Colonic mucosa (tissue), 4 donors: ENCODE data around the gene STAMBP. TPM values are rescaled to one million over a fixed set of nuclear protein-coding genes. Genes with fewer than 3 reads are reported as not detected.

Experiments
- DNase-seq: peaks from one replicate; pipeline ENCODE4 v3.0.0-alpha.2; 2020
- H3K27ac ChIP-seq: fragments of 200-600 bp; one replicate; pipeline ENCODE4 v1.8.0; 2021
- H3K27me3 ChIP-seq: fragments of 200-600 bp; one replicate; pipeline ENCODE4 v1.8.0; 2021
- H3K36me3 ChIP-seq: fragments of 200-600 bp; one replicate; pipeline ENCODE4 v1.8.0; 2021
- H3K4me1 ChIP-seq: fragments of 200-600 bp; one replicate; pipeline ENCODE4 v1.8.0; 2021; ENCODE audit warnings: mild to moderate bottlenecking
- H3K4me3 ChIP-seq: fragments of 200-600 bp; one replicate; pipeline ENCODE4 v1.8.0; 2021
- H3K9ac ChIP-seq, 2 donors: one replicate each; pipeline ENCODE4 v1.7.0; 2013; ENCODE audit warnings: control low read depth in 2 of 2, low read depth in 2 of 2, low read length in 2 of 2
- H3K9me3 ChIP-seq: fragments of 200-600 bp; one replicate; pipeline ENCODE4 v1.8.0; 2021
- intact Hi-C: fragments of 100-400 bp; cut with DNase I; formaldehyde crosslinking; loops from one replicate; pipeline ENCODE4 v1.14.1; 2022
- total RNA-seq, 2 donors: library from RNA; stranded (reverse); fragmentation: NEBNext Ultra II Directional in 1 of 2; extraction: Animal tissue kit (Norgen Biotek cat#: 25700) in 1 of 2; gene quantifications; one replicate each; pipeline ENCODE4 v1.2.1, GENCODE V29; 2021
- TF ChIP-seq, protein P1 (sequence below): fragments of 200-600 bp; IDR thresholded peaks from one replicate; pipeline ENCODE4 v1.8.0; 2022; ENCODE audit warnings: antibody characterized with exemption, mild to moderate bottlenecking
- donor health status: healthy.
- donor health status: DM: no; HTN: no; CAD: no.
- donor health status: DM: no; HTN: no; CAD: no.

The STAMBP gene
- total RNA-seq, 2 donors from 2014 or later, result 49.5 to 54.7 TPM

DNA sequence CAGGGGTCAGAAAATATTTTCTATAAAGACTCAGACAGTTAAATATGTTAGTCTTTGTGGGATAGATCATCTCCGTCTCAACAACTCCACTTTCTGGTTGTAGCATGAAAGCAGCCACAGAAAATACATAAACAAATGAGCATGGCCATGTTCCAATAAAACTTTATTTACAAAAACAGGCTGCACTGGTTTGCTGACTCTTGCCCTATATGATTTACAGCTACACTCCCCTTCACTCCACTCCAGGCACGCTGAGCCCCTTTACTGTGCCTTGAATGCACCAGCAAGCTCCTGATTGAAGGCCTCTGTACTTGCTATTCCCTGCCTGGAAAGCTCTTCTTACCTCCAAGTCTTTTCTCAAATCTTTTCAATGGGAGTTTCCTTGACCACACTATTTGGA is 5.8 kb upstream of the STAMBP start:
- Histone ChIP-seq H3K9ac (no peak overlapping the region), H3K27ac (no peak overlapping the region), H3K4me3 (no peak overlapping the region), H3K9me3 (no peaks in the 10 kb centered on the region), H3K4me1 (no peaks in the 10 kb centered on the region), H3K36me3 (no peaks in the 10 kb centered on the region), H3K27me3 (no peaks in the 10 kb centered on the region)
- intact Hi-C loops, result loop anchor here (10.0 kb wide), 6 partner anchors 102 to 512 kb away; partner anchors contain the start of genes BOLA3, DGUOK and TET3
- DNase-seq, result no peak
- TF ChIP-seq, protein P1, sequence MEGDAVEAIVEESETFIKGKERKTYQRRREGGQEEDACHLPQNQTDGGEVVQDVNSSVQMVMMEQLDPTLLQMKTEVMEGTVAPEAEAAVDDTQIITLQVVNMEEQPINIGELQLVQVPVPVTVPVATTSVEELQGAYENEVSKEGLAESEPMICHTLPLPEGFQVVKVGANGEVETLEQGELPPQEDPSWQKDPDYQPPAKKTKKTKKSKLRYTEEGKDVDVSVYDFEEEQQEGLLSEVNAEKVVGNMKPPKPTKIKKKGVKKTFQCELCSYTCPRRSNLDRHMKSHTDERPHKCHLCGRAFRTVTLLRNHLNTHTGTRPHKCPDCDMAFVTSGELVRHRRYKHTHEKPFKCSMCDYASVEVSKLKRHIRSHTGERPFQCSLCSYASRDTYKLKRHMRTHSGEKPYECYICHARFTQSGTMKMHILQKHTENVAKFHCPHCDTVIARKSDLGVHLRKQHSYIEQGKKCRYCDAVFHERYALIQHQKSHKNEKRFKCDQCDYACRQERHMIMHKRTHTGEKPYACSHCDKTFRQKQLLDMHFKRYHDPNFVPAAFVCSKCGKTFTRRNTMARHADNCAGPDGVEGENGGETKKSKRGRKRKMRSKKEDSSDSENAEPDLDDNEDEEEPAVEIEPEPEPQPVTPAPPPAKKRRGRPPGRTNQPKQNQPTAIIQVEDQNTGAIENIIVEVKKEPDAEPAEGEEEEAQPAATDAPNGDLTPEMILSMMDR, result no peak

DNA sequence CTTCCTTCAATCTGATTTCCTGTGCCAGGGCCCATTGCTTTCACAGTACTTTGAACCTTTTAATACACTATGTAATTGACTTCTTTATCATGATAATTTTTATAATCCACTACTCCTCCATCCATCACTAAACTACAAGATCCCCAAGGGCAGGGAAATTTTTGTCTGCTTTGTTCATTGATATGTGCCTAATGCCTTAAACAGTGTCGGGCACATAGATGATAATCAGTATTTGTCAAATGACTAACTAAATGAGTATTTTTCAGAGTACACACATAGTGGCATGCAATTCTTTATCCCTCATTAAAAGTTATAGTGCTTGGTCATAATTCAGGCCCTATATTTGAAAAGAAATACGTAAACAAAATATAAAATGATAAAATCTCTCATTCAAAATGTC is 5.3 kb upstream of the STAMBP start:
- no peaks in the 10 kb centered on the region for H3K4me1 ChIP-seq
- no peak overlapping the region for H3K9ac ChIP-seq
- no peak overlapping the region for H3K4me3 ChIP-seq
- no peaks in the 10 kb centered on the region for H3K36me3 ChIP-seq
- no peak for DNase-seq
- H3K27ac ChIP-seq, result no peak overlapping the region
- intact Hi-C loops, result loop anchor here (10.0 kb wide), 6 partner anchors 101 to 511 kb away; partner anchors contain the start of genes BOLA3, DGUOK and TET3
- no peaks in the 10 kb centered on the region for H3K27me3 ChIP-seq
- H3K9me3 ChIP-seq, result no peaks in the 10 kb centered on the region
- TF ChIP-seq, protein P1, result no peak

DNA sequence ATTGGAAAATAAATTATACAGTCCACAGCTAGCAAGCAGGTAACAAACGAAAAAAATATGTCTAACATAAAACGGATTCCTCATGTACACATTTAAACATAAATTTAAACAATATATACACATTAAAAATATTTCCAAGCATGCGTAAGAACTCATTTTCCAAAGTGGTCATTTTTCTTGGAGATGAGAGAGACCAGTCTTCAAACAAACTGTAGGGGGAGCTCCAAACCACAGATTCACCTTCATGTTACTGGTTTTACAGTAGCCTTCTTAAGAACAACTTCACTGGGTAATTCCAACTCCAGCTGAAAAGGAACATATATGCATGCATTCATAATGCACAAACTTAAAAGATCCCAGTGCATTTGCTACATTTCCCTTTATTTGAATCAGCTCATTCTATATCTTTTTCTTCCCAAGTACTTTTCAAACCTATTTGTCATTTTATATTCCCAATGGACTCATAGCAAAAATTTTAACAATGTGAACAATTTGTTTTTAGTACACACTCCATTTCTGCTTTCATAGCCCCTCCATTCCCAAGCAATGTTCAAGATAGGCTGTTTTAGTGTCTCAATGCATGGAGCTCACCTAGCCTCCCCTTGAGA is 4.7 kb upstream of the STAMBP start:
- DNase-seq, result peak; percentile 48
- TF ChIP-seq, protein P1, result peak; percentile 84
- intact Hi-C loops, result loop anchor here (10.0 kb wide), 6 partner anchors 101 to 511 kb away; partner anchors contain the start of genes BOLA3, DGUOK and TET3

DNA sequence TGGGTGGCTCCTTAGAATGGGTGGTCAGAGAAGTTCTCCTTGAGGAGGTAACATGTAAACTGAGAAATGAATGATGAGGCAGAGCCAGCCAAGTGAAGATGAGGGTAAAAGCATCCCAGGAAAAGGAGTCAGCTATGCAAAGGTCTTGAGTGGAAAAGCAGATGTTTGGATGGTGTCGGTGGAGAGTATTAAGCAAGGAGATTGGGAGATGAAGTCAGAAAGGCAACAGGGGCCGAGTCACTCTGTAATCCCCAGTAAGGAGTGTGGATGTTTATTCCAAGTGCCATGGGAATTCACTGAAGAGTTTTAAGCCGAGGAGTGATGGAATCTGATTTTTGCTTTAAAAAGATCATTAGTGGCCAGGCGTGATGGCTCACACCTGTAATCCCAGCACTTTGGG is 3.4 kb upstream of the STAMBP start:
- Histone ChIP-seq H3K27ac (no peak overlapping the region), H3K36me3 (no peaks in the 10 kb centered on the region), H3K9me3 (no peaks in the 10 kb centered on the region), H3K4me1 (peaks cover 6% of the 10 kb centered on the region), H3K4me3 (no peak overlapping the region), H3K27me3 (no peaks in the 10 kb centered on the region), H3K9ac (no peak overlapping the region)
- TF ChIP-seq, protein P1, result no peak
- no peak for DNase-seq
- intact Hi-C loops, result loop anchor here (10.0 kb wide), 6 partner anchors 99 to 509 kb away; partner anchors contain the start of genes BOLA3, DGUOK and TET3

More for the DNA sequence above, 4.7 kb upstream of the STAMBP start:
- Histone ChIP-seq H3K4me1 (no peaks in the 10 kb centered on the region), H3K36me3 (no peaks in the 10 kb centered on the region), H3K27ac (no peak overlapping the region), H3K4me3 (no peak overlapping the region), H3K9me3 (no peaks in the 10 kb centered on the region), H3K27me3 (no peaks in the 10 kb centered on the region), H3K9ac (no peak overlapping the region)

DNA sequence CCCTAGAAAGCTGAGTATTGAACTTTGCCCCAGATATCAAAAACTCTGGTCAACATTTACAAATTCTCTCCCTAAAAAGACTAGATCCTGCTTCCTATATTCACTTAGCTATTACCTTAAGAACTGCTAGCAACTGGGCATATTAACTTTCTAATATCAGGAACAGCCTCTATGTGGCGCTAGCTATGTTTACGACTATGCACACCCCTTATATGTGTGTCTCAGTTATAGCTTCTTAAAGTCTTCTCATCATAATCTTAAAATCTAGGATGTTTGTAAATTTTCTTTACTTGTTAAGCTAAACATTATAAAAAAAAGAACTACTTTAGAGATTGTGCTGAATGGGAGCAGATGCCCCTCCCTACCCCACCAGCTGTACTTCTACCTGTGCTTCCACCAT is 1.7 kb upstream of the STAMBP start:
- H3K27me3 ChIP-seq, result no peaks in the 10 kb centered on the region
- no peak overlapping the region for H3K4me3 ChIP-seq
- H3K27ac ChIP-seq, result no peak overlapping the region
- DNase-seq, result no peak
- no peak overlapping the region for H3K9ac ChIP-seq
- TF ChIP-seq, protein P1, result peak; percentile 20
- H3K36me3 ChIP-seq, result no peaks in the 10 kb centered on the region
- intact Hi-C loops, result loop anchor here (10.0 kb wide), 6 partner anchors 98 to 508 kb away; partner anchors contain the start of genes BOLA3, DGUOK and TET3
- H3K9me3 ChIP-seq, result no peaks in the 10 kb centered on the region
- H3K4me1 ChIP-seq, result peaks cover 6% of the 10 kb centered on the region
